MM.1S (cell line): Measurements from ENCODE around the gene VEGFA.

ENCODE experiments used
- CTCF ChIP-seq: fragments of 300-600 bp; sonication (generic); IDR thresholded peaks from 2 replicates; pipeline ENCODE4 v1.5.1; 2016; ENCODE audit warnings: antibody characterized with exemption, low read length, mixed read lengths
- EZH2 ChIP-seq: fragments of 300-600 bp; sonication (generic); optimal IDR thresholded peaks from 2 replicates; pipeline ENCODE3; 2017; ENCODE audit warnings: low read depth, mild to moderate bottlenecking, antibody characterized with exemption, low read length, mixed read lengths

DNA sequence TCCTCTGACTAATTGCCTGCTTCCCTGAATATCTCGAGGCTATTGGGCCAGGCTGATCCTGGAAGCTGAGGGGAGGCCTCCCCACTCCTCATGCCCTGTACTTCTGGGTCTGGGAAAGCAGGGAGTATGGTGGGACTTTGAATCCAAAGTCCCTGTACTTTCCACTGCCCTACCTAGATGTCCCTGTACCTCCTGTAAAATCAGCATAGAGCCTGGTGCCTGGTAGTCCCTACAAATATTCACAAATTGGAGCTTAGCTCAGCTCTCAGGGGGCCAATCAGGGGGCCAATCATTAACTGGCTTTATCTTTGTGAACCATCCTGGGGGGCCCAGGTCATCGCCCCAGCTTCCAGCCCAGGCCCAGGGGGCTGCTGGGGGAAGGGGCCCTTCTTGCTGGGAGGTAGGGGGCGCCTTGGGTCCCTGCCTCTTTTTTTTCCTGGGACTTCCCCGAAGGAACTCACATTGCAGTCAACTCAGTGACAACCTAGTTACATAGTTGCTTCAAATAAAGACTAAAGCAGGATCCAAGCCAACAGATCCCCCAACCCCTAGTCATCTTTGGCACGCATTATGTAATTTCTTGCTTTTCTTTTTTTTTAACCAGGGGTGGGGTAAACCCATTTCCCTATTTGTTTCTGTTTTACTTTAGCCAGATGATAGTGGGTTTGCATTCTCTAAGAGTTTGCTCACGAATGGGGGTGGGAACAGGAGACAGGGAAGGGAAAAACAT lies 6.9 kb upstream of the VEGFA start:
- TF ChIP-seq CTCF = no peak
- TF ChIP-seq EZH2 = no peak
